ENCODE measurements around the gene BPIFB6.
A peak's percentile ranks its signal among the peaks of the same experiment; 100 is the strongest.

Gene BPIFB6

DNA sequence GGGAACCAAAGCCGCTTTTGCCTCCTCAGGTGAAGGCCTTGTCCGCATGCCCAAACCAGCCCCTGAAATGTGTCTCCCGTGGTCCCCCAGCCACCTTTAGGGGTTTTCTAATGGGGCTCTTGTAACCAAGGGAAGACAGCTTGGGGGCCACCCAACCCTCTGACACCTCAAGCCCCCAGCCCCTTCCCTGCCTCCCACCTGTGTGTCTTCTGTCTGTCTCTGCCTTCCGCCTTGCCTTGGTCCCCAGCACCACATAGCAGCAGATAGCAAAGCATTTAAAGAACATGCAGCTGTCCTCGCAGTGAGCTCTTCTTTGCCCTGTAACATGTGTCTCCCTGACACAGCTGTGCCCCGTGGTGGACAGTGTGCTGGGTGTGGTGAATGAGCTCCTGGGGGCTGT, 31.8 kb downstream of the BPIFB6 start:
- no peak for DNase-seq (ENCODE audit: low spot score)

DNA sequence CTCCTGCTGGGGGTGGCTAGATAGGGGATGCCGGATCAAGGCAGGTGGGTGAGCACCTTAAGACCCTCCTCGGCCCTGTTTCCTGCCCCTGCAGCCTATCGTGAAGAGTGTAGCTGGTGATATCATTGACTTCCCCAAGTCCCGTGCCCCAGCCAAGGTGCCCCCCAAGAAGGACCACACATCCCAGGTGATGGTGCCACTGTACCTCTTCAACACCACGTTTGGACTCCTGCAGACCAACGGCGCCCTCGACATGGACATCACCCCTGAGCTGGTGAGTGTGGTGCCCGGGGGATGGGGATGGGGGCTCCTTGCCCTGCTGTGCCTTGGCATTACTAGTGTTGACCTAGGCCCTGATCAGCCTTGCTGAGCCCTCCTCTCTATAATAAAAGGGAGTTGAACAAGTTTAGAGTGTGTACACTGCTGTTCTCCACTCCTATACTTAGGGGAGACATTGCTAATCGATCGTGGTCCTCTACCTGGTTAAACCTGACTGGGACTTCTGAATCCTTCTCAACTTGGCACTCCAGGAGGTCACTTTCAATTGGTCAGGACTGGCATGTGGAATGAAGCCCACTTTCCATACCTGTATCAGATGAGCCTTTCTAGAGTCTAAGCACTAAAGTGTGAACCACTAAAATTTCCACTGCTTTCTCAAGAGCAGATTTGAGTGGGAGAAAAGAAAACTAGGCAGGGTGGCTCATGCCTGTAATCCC, 33.3 kb downstream of the BPIFB6 start:
- no peak for DNase-seq (ENCODE audit: low spot score)

DNA sequence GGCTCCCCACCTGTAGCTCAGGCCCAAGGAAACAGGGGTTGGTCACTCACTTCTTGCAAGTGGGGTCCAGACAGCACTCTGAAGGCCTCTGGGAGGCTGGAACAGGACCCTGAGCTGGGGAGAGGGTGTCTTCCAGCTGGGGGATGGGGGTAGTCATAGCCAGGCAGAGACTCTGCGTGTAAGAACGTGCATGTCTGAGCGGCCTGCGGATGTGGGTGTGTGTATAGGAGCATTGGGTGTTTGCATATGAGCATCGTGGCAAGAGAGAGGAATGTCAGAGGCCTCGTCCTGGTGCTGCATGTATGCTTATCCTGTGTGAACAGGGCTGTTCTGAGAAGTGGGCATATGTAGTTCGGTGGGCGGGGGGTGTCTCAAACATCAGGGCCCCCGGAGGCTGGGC, 34.3 kb downstream of the BPIFB6 start:
- no peak for DNase-seq (ENCODE audit: low spot score)

DNA sequence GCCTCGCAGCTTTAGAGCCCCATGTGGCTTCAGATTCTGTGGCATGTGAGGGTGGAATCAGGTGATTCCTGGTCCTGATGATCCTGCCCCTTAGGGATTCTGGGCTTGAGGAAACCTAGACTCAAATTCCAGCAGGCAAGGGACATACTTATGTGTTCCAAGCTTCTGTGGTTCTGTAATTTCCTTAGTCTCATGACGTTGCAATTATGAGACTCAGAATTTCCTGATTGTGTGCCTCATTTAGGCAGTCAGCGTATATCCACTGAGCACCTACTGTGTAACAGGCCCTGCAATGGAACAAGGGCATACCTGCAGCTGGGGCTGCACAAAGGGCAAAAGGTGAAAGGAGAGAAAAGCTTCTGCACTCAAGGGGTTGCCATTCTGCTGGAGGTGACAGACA, 36.4 kb downstream of the BPIFB6 start:
- no peak for DNase-seq (ENCODE audit: low spot score)

DNA sequence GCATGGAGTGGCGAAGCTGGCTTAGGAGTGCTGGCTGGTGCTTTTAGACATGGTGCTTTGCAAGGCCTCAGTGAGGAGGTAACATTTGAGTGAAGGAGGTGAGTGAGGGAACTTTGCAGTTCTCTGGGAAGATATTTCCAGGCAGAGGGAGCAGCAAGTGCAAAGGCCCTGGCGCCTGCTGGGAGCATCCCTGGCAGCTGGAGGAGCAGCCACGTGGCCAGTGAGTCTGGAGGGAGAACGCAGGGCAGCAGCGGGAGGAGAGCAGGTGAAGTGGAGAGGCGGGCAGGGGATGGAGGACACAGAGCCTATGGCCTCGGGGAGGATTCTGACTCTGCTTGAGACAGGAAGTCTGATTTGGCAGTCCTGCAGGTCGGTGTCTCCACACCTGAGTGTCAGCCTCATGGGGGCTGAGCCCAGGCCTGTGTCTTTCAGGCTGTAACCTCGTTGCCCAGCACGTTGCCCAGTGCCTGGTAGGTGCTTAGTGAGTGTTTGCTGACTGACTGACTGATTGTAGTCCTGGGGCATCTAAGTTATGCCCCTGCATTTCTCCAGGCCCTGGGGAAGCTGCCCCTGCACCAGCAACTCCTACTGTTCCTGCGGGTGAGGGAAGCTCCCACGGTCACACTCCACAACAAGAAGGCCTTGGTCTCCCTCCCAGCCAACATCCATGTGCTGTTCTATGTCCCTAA, 36.9 kb downstream of the BPIFB6 start:
- DNase-seq (ENCODE audit: low spot score) = no peak

DNA sequence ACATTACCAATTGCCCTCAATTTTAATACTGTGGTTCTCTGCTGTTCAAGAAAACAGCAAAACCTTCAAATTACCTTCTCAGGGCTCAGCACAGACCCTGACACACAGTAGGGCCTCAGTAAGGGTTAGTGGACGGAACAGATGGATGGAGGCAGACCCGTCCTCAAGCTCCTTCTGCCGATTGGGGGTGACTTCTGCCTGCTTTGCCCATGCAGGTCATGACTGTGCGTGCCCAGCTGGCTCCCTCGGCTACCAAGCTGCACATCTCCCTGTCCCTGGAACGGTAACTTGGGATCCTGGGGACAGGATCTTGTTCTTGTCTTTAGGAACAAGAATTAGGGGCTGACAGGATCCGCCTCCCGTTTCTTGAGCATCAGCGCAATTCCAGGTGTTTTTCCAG, 38.2 kb downstream of the BPIFB6 start:
- no peak for DNase-seq (ENCODE audit: low spot score)

DNA sequence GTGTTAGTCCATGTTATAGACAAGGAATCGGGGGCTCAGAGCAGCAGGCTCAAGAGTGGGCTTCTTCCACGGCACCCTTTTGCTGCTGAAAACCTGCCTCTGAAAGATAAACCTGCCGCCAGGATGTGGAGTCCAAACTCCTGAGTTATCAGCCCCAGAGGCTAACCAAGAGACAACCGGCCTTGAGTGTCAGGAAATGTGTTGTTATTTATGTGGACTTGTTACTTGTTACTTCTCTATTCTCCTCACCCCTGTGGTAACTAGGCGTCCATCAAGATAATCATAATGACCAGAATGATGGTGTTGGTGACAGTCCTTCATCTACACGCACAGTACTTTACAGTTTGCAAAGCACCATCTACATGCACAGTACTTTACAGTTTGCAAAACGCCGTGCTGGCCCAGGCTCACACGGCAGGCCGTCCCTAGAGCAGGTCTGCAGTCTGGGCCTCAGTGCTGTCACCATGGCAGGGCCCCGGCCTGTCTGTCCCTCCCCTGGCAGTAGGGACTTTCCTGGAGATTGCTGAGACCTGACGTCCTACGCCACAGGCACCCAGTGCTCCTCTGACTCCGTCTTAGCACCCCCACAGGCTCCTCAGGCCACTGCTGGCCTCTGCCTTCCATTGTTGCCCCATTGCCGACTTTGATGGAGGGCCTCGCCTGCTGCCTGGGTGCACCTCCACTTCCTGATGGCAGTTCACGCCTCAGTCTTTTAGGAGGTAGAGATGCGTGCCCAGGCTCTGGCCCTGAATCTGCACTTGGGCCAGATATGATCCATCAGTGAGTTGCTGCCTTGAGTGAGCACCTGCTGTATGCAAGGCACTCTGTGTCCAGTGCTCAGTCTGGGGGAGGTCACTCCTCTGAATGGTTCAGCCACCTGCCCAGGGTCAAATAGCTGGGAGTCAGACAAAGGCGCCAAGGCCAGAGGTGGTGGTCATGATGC, 38.9 kb downstream of the BPIFB6 start:
- DNase-seq (ENCODE audit: low spot score) = no peak

DNA sequence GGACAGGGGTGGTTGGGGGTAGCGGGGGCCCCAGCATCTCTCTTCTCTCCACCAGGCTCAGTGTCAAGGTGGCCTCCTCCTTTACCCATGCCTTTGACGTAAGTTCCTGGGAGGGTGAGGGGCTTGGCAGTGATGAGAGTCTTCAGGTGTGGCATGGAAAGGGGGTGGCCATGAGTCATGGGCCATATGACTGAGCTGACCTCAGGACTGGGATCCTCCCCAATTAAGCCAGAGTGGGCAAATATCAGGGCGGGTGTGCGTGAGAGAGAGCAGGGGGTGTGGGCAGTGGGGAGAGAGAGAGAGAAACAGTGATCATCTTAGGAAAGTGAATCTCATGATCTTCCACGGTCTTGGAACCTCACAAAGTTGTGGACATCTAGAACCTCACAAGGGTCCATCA, 39.8 kb downstream of the BPIFB6 start:
- DNase-seq (ENCODE audit: low spot score) = no peak

DNA sequence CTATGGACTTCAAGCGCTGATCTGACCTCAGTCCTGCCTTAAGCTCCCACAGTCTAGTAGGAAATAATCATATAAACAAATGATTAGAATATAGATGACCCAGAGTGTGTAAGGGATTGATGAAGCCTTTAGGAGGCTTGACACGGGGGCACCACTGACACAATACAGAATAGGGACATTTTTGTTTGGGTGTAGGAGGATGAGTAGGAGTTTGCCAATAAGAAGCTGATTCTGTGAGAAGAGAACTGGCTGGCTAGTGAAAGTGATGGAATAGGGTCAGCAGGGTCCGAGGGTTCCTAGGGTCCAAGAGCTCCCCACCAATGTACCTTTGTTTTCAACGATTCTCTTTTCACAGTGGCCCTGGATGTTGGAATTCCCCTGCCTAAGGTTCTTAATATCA, 40.9 kb downstream of the BPIFB6 start:
- DNase-seq (ENCODE audit: low spot score) = no peak

DNA sequence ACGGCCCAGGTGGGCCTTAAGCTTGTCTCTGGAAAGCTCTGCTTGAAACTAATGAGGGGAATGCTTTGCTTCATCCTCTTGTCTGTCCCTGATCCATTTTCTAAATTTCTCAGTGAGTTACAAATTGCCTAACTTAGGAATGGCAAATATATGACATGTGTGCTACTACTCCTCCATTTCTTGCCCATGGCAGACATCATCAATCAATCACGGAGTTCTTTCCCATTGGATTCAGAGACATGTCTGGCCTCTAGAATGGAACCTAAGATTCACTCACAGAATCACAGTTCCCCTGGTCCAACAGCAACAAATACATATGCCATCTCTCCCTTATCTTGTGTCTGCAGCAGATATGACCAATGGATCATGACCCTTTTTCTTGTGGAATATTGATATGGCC, 41.4 kb downstream of the BPIFB6 start:
- no peak for DNase-seq (ENCODE audit: low spot score)

DNA sequence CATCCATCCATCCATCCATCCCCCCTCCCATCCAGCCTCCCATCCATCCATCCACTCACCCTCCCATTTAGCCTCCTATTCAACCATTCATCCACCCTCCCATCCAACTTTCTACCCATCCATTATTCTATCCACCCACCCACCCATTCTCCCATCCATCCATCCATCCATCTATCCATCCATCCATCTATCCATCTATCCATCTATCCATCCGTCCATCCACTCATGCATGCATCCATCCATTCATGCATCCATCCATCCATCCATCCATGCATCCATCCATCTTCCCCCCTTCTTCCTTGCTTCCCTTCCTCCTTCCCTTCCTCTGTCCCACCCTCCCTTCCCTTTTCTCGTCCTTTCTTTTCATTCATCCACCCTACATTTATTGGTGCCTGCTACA, 43.2 kb downstream of the BPIFB6 start:
- DNase-seq (ENCODE audit: low spot score) = no peak

DNA sequence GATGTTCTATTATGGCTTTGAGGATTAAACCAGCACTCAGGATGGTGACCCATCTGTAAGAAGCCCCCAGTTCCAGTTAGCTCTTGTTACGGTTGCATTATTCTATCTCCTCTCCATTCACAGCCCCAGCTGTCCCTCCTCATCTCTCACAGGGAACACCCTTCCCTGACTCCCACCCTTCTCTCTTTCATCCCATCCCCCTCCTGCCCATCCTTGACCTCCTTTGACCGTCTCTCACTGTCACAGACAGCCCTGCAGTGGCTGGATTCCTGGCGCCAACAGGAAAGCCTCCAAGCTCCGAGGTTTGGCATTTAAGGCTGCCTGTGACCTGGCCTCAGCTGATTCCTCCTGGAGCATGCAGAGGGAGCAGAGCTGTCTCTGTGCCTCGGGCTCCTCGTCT, 43.8 kb downstream of the BPIFB6 start:
- no peak for DNase-seq (ENCODE audit: low spot score)

DNA sequence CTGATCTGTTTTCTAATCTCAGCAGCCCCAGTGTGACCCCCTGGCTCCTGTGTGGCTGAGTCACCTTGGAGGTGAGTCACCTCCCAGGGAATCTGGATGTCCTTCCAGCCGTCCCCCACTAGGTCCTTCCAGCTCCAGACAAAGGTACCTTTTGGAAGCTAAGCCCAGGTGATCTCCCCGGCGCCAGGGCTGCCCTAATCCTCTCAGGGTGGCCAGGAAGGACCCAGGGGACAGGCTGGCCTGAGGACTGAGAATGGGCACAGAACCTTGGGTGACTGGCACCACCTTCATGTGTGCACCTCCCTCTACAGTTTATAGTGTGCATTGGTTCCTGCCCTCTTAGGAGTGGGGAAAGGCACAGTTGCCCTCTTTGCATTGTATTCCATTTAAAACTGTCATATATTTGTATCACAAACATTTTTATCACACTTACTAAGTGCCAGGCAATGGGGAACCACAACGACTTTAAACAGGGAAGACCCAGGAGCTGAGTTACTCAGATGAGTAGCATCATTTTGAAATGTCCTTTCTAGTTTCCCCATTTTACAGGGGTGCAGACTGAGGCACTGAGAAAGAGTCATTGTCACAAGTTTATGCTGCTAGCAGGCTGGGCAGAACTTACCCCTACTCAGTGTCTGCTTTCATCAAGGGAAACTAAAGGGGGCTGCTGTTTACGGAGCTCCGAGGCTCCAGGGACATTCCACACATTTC, 45.4 kb downstream of the BPIFB6 start:
- DNase-seq (ENCODE audit: low spot score) = peak; percentile 17

DNA sequence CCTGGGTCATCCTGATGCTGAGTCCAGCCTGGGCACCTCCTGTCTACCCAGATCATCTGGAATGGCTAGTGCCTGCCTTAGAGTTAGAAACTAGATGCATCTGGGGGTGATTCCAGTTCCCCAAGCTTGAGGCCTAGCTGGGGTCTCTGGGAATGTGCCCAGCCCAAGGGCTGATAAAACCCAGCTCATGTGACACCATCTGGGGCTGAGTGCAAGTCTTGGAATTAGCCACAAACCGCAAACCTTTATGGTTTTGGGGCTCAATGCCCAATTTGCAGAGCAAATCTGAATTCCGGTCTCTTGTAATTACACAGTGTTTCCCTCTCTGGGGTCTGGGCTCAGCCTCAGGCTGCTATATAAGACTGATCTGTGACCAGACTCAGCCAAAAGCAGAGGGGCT, 47.8 kb downstream of the BPIFB6 start, which contains the start of gene BPIFB4:
BPIFB4 (plus strand) TSS at position 385 of the 400 bp plus-strand sequence. CDS start 1,884 bp downstream, outside the sequence.
- DNase-seq (ENCODE audit: low spot score) = no peak

DNA sequence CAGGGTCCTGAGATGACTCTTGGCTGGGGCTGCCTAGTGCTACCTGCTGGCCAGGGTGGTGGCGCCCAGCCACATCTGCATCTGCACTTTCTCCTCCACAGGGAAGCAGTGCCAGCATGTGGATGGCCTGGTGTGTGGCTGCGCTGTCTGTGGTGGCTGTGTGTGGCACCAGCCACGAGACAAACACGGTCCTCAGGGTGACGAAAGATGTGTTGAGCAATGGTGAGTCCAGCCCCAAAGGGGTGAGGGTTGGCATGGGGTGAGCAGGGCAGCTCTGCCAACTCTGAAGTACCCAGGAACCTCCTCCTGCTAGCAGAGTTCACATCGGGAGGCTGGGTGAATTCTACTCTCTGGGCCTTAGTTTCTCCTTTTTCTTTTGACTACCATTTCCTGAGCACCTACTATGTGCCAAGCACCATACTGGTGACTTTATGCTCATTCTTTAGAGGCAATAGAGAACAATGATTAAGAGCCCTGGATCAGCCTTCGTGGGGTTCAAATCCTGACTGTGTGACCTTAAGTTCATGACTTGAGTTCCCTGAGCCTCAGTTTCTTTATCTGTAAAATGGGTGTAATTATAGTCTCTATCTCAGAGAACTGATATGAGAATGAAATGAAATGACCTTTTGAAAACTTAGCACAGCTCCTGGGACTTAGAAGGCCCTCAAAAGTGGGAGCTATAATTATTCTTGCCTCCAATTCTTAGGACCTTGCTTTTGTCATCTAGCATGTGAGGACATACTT, 50.1 kb downstream of the BPIFB6 start:
- no peak for DNase-seq (ENCODE audit: low spot score)

DNA sequence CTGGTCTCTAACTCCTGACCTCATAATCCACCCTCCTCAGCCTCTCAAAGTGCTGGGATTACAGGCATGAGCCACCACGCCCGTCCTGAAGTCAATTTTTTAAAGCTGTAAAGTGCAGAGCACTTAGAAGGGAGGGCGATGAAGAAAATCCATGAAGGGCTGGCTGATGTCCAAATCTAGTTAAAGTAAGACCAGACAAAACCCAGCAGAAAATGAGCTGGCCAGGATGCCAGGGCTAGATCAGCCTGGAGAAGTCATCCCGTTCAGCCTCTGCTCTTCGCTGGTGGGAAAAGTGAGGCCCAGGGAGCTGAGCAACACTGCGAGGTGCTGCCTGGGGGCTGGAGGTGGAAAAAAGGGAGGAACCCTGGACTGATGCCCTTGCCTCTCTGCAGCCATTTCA, 51.1 kb downstream of the BPIFB6 start:
- no peak for DNase-seq (ENCODE audit: low spot score)

DNA sequence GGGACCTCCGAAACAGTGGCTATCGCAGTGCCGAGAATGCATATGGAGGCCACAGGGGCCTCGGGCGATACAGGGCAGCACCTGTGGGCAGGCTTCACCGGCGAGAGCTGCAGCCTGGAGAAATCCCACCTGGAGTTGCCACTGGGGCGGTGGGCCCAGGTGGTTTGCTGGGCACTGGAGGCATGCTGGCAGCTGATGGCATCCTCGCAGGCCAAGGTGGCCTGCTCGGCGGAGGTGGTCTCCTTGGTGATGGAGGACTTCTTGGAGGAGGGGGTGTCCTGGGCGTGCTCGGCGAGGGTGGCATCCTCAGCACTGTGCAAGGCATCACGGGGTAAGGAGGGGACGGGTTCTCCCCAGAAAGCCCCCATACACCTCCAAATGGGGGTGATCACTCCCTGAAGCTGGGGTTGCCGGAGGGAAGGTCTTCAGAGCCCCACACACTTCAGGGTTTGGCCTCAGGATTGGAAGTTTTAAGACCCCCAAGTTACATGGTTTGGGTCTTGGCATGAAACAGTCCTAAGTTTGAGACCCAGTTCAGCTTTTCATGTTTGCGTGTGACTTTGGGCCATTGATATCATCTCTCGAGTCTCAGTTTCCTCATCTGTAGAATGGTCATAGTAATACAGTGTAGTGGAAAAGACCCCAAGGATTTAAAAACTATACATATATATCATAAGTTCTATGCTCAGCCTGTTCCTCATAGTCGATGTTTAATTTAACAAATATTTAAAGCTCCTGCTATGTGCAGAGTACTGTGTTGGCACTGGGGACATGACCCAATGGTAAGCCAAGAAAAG, 52.3 kb downstream of the BPIFB6 start:
- no peak for DNase-seq (ENCODE audit: low spot score)

DNA sequence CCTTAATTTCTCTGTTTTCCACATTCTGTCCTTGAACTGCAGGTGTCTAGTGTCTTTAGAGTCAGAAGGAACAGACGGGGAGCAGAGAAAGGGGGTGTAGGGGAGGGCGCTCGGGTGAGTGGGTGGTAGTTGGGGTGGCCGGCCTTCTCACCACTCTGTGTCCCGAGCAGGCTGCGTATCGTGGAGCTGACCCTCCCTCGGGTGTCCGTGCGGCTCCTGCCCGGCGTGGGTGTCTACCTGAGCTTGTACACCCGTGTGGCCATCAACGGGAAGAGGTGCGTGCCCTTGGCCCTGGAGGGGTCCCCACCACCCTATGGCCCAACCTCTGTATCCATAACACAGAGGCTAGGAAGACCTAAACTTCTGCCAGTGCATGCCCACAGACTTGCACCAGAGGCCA, 53.3 kb downstream of the BPIFB6 start:
- no peak for DNase-seq (ENCODE audit: low spot score)

DNA sequence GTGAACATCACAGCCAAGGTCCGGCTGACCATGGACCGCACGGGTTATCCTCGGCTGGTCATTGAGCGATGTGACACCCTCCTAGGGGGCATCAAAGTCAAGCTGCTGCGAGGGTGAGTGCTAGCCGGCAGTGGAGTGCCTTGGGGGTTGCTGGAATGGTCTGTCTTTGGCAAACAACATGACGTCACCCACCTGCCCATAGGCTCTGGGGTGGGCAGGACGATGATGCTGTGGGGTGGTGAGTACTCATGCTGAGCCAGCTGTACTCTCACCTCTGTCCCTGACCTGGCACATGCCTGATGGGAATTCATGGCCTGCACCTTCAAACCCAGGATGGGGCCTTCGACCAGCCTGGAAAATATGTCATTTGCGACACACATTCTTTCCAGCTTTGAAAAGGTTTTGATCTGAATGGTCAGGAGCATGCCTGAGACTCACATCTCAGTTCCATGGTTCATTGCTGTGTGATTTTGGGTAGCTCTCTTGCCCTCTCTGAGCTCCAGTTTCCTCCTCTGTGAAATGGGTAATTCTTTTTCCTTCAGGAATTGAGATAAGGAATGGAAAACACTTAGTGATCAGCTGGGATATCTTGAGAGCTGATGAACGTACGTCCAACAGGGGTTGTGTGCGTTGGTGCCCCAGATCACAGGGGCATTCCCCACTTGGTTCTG, 54.7 kb downstream of the BPIFB6 start:
- DNase-seq (ENCODE audit: low spot score) = no peak

DNA sequence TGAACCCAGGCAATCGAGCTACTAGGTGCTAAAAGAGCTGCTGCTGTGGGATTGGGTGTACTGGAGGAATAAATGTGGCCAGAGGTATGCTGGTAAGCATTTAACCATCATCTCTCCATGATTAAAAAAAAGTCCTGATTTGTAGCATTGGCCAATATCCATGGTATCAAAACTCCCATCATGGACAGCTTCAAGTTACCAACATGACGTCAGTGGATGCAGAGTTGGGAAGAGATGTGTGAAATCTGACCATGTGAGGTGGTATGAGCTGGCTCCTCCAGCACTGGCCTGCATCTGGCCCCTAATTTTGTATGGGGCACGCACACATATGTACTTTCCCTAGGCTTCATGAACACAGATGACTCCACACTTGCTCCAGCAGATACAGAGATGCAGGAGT, 59.7 kb downstream of the BPIFB6 start:
- DNase-seq (ENCODE audit: low spot score) = no peak
